ENCODE results near the gene TNPO1. TPM values are rescaled to one million over a fixed set of nuclear protein-coding genes. Genes with fewer than 3 reads are reported as not detected.

TNPO1 gene
- total and polyA plus RNA-seq, 2 experiments from 2014 or later, result 98.9 to 167 TPM

GRCh38 chr5:72848474-72849428 lies 32.3 kb downstream of the TNPO1 start:
- DNase-seq, result peak; percentile 73
- Histone ChIP-seq H3K4me3 (peak overlapping the region; percentile 83), H3K9me3 (ENCODE audit: low read depth) (no peaks in the 10 kb centered on the region), H3K4me1 (ENCODE audit: insufficient read depth) (peaks cover 61% of the 10 kb centered on the region), H3K9me2 (ENCODE audit: insufficient read depth) (no peaks in the 10 kb centered on the region), H2AFZ (peak overlapping the region; percentile 56), H3K36me3 (ENCODE audit: low read depth) (peaks cover 25% of the 10 kb centered on the region), H3K9ac (peak overlapping the region; percentile 86), H4K20me1 (ENCODE audit: insufficient read depth) (peaks cover 19% of the 10 kb centered on the region; the same call in 1 of the 2 replicates), H3K27me3 (replicated peaks; ENCODE audit: insufficient read depth) (no peaks in the 10 kb centered on the region), H3K27ac (peak overlapping the region; percentile 81), H3K4me2 (ENCODE audit: unreplicated experiment) (peak overlapping the region; percentile 100), H3F3A (ENCODE audit: insufficient read depth) (peaks cover 25% of the 10 kb centered on the region; the same call in 1 of the 2 replicates), H3K79me2 (ENCODE audit: insufficient read depth) (peaks cover 90% of the 10 kb centered on the region)
- TF ChIP-seq EZH2phosphoT487 (IDR thresholded peaks at IDR 0.05; ENCODE audit: insufficient read depth, low read depth), result no peak
- TF ChIP-seq EZH2 (IDR thresholded peaks at IDR 0.05; ENCODE audit: insufficient read depth, poor library complexity, severe bottlenecking), result no peak
- WGBS, 2 experiments (ENCODE audit: low coverage in 1 of 2, low lambda C conversion rate in 2 of 2, missing lambda C conversion rate in 2 of 2), result 1 to 2% methylated on average over 32 to 46 of the region's 81 CpGs
- in situ Hi-C loops (cut with MboI), result loop anchor here (10.0 kb wide), 1 partner anchor 494 kb away; no protein-coding TSS in a partner anchor

GRCh38 chr5:72849546-72849945 lies 33.1 kb downstream of the TNPO1 start:
- DNase-seq, result peak; percentile 33
- Histone ChIP-seq H3K4me3 (peak overlapping the region; percentile 83), H3K27ac (peak overlapping the region; percentile 81), H3K9ac (peak overlapping the region; percentile 86), H3K9me2 (ENCODE audit: insufficient read depth) (no peaks in the 10 kb centered on the region), H3K79me2 (ENCODE audit: insufficient read depth) (peaks cover 90% of the 10 kb centered on the region), H3K4me1 (ENCODE audit: insufficient read depth) (peaks cover 67% of the 10 kb centered on the region), H3K36me3 (ENCODE audit: low read depth) (peaks cover 29% of the 10 kb centered on the region), H3K4me2 (ENCODE audit: unreplicated experiment) (peak overlapping the region; percentile 100), H4K20me1 (ENCODE audit: insufficient read depth) (peaks cover 19% of the 10 kb centered on the region; the same call in 1 of the 2 replicates), H2AFZ (no peak overlapping the region), H3F3A (ENCODE audit: insufficient read depth) (peaks cover 24% of the 10 kb centered on the region; the same call in 1 of the 2 replicates), H3K27me3 (replicated peaks; ENCODE audit: insufficient read depth) (no peaks in the 10 kb centered on the region), H3K9me3 (ENCODE audit: low read depth) (no peaks in the 10 kb centered on the region)
- in situ Hi-C loops (cut with MboI), result loop anchor here (10.0 kb wide), 1 partner anchor 495 kb away; no protein-coding TSS in a partner anchor
- 2 to 4% methylated on average over 4 of the region's 4 CpGs for WGBS, 2 experiments (ENCODE audit: low coverage in 1 of 2, low lambda C conversion rate in 2 of 2, missing lambda C conversion rate in 2 of 2)
- TF ChIP-seq EZH2 (IDR thresholded peaks at IDR 0.05; ENCODE audit: insufficient read depth, poor library complexity, severe bottlenecking), result no peak
- no peak for TF ChIP-seq EZH2phosphoT487 (IDR thresholded peaks at IDR 0.05; ENCODE audit: insufficient read depth, low read depth)

GRCh38 chr5:72850113-72850512 lies 33.7 kb downstream of the TNPO1 start:
- H3K4me1 ChIP-seq (ENCODE audit: insufficient read depth), result peaks cover 69% of the 10 kb centered on the region

GRCh38 chr5:72852356-72852755 lies 35.9 kb downstream of the TNPO1 start:
- H4K20me1 ChIP-seq (ENCODE audit: insufficient read depth), result peaks cover 19% of the 10 kb centered on the region; the same call in 1 of the 2 replicates

More at GRCh38 chr5:72850113-72850512, 33.7 kb downstream of the TNPO1 start:
- Histone ChIP-seq H3K9me2 (ENCODE audit: insufficient read depth) (no peaks in the 10 kb centered on the region), H3K79me2 (ENCODE audit: insufficient read depth) (peaks cover 92% of the 10 kb centered on the region), H4K20me1 (ENCODE audit: insufficient read depth) (peaks cover 19% of the 10 kb centered on the region; the same call in 1 of the 2 replicates), H3K27ac (no peak overlapping the region), H3K9me3 (ENCODE audit: low read depth) (no peaks in the 10 kb centered on the region), H3K4me3 (peak overlapping the region; percentile 83), H3K9ac (peak overlapping the region; percentile 86), H3K27me3 (replicated peaks; ENCODE audit: insufficient read depth) (no peaks in the 10 kb centered on the region), H3K4me2 (ENCODE audit: unreplicated experiment) (peak overlapping the region; percentile 100), H3K36me3 (ENCODE audit: low read depth) (peaks cover 33% of the 10 kb centered on the region), H2AFZ (no peak overlapping the region), H3F3A (ENCODE audit: insufficient read depth) (peaks cover 24% of the 10 kb centered on the region; the same call in 1 of the 2 replicates)
- DNase-seq, result no peak
- WGBS, 2 experiments (ENCODE audit: low coverage in 1 of 2, low lambda C conversion rate in 2 of 2, missing lambda C conversion rate in 2 of 2), result 54 to 56% methylated on average over 2 of the region's 2 CpGs
- no peak for TF ChIP-seq EZH2phosphoT487 (IDR thresholded peaks at IDR 0.05; ENCODE audit: insufficient read depth, low read depth)
- TF ChIP-seq EZH2 (IDR thresholded peaks at IDR 0.05; ENCODE audit: insufficient read depth, poor library complexity, severe bottlenecking), result no peak
- in situ Hi-C loops (cut with MboI), result no loop called here

More at GRCh38 chr5:72852356-72852755, 35.9 kb downstream of the TNPO1 start:
- no peaks in the 10 kb centered on the region for H3K27me3 ChIP-seq (replicated peaks; ENCODE audit: insufficient read depth)
- WGBS, 2 experiments (ENCODE audit: low coverage in 1 of 2, low lambda C conversion rate in 2 of 2, missing lambda C conversion rate in 2 of 2), result 73 to 77% methylated on average over 4 of the region's 4 CpGs
- no peak for DNase-seq
- H3F3A ChIP-seq (ENCODE audit: insufficient read depth), result peaks cover 20% of the 10 kb centered on the region; the same call in 1 of the 2 replicates
- TF ChIP-seq EZH2phosphoT487 (IDR thresholded peaks at IDR 0.05; ENCODE audit: insufficient read depth, low read depth) (no peak), EZH2 (IDR thresholded peaks at IDR 0.05; ENCODE audit: insufficient read depth, poor library complexity, severe bottlenecking) (no peak)
- H3K4me3 ChIP-seq, result peak overlapping the region; percentile 83; the same call in 1 of the 2 replicates
- peak overlapping the region; percentile 100 for H3K4me2 ChIP-seq (ENCODE audit: unreplicated experiment)
- peaks cover 55% of the 10 kb centered on the region for H3K36me3 ChIP-seq (ENCODE audit: low read depth)
- no peaks in the 10 kb centered on the region for H3K9me2 ChIP-seq (ENCODE audit: insufficient read depth)
- in situ Hi-C loops (cut with MboI), result no loop called here
- no peaks in the 10 kb centered on the region for H3K9me3 ChIP-seq (ENCODE audit: low read depth)
- peaks cover 92% of the 10 kb centered on the region for H3K79me2 ChIP-seq (ENCODE audit: insufficient read depth)
- no peak overlapping the region for H3K27ac ChIP-seq
- H2AFZ ChIP-seq, result no peak overlapping the region
- H3K9ac ChIP-seq, result no peak overlapping the region
- H3K4me1 ChIP-seq (ENCODE audit: insufficient read depth), result peaks cover 48% of the 10 kb centered on the region

Data from GM23248 (cell line).